ENCODE measurements around the gene HSD11B2. TPM values are rescaled to one million over a fixed set of nuclear protein-coding genes. Genes with fewer than 3 reads are reported as not detected.

Gene HSD11B2
- total and polyA plus RNA-seq, 2 of the 8 experiments (the other 6 are each of a cell fraction or from before 2014, with no cell fraction given), result 28.7 to 32.9 TPM

- TF ChIP-seq RBBP5 (IDR thresholded peaks at IDR 0.05; ENCODE audit: borderline replicate concordance, low read depth, low read length) (no peak), CHD7 (IDR thresholded peaks at IDR 0.05; ENCODE audit: insufficient replicate concordance, low read length) (no peak), POLR2A (IDR thresholded peaks at IDR 0.05; ENCODE audit: control extremely low read depth in 1 of 2, low read depth in 2 of 2, low read length in 2 of 2) (no peak), BCL11A (IDR thresholded peaks at IDR 0.05; ENCODE audit: low read depth in 2 of 2, low read length in 2 of 2) (no peak)
Measured at GRCh38 chr16:67421030-67421429, 9.9 kb upstream of the HSD11B2 start (continued).
